IMR-90 (cell line): ENCODE measurements around the gene TOR1AIP2. TPM values are rescaled to one million over a fixed set of nuclear protein-coding genes. Genes with fewer than 3 reads are reported as not detected.
"Not testable (repeated sequence)": the region's sequence is repeated elsewhere in the genome, so short reads cannot be mapped to it uniquely, and the experiment has no call there.

ENCODE experiments used
- ATAC-seq: fragments of 200-7000 bp; cut with Tn5 transposase; 2 replicates; pipeline ENCODE4 v1.9.1; 2020; ENCODE audit warnings: low read depth, mild to moderate bottlenecking, moderate library complexity
- BruUV-seq: library from RNA; stranded (reverse); fragments of 400-500 nt; replicated peaks from 2 replicates; lab custom pipeline; 2021; lab: Mats Ljungman, UMichigan
- CTCF ChIA-PET: fragments of 300-600 bp; formaldehyde crosslinking; extraction: SDS; loops from one replicate; lab custom pipeline; 2021; ENCODE audit warnings: antibody characterized with exemption; lab: Yijun Ruan, JAX
- POLR2A ChIA-PET: fragments of 300-600 bp; sonication (Branson Sonifier 250); formaldehyde crosslinking; loops from one replicate; lab custom pipeline; 2022; ENCODE audit warnings: antibody characterized with exemption; ENCODE audit not compliant: unreplicated experiment; lab: Charles Lee
- DNase-seq: peaks from one replicate; pipeline ENCODE4 v3.0.0; 2013
- H2AFZ ChIP-seq: replicated peaks from 2 replicates; pipeline ENCODE3; 2013; ENCODE audit warnings: low read length, mild to moderate bottlenecking; ENCODE audit not compliant: poor library complexity
- H2AK5ac ChIP-seq: 2 replicates; pipeline ENCODE4 v1.6.1; 2013; ENCODE audit warnings: low read depth, low read length, inconsistent platforms
- H2AK9ac ChIP-seq: replicated peaks from 2 replicates; pipeline ENCODE3; 2013; ENCODE audit warnings: mild to moderate bottlenecking, low read depth, low read length, moderate library complexity; ENCODE audit not compliant: poor library complexity
- H2BK120ac ChIP-seq: 2 replicates; pipeline ENCODE4 v1.6.1; 2013; ENCODE audit warnings: low read depth, low read length, inconsistent platforms
- H2BK15ac ChIP-seq: 3 replicates; pipeline ENCODE4 v1.6.1; 2013; ENCODE audit warnings: low read depth, low read length, inconsistent platforms
- H2BK20ac ChIP-seq: 2 replicates; pipeline ENCODE4 v1.6.1; 2013; ENCODE audit warnings: low read depth, mild to moderate bottlenecking, inconsistent platforms, low read length, moderate library complexity
- H2BK5ac ChIP-seq: 2 replicates; pipeline ENCODE4 v1.6.1; 2013; ENCODE audit warnings: mild to moderate bottlenecking, low read depth, low read length, inconsistent platforms; ENCODE audit not compliant: poor library complexity, severe bottlenecking
- H3K14ac ChIP-seq: replicated peaks from 2 replicates; pipeline ENCODE4 v1.6.1; 2013; ENCODE audit warnings: low read depth, low read length, inconsistent platforms
- H3K18ac ChIP-seq: 2 replicates; pipeline ENCODE4 v1.6.1; 2013; ENCODE audit warnings: low read depth, low read length, control low read depth
- H3K23ac ChIP-seq: 2 replicates; pipeline ENCODE4 v1.6.1; 2013; ENCODE audit warnings: low read depth, low read length, inconsistent platforms
- H3K27ac ChIP-seq: 2 replicates; pipeline ENCODE4 v1.5.1; 2013; ENCODE audit warnings: mild to moderate bottlenecking, control low read depth, low read length; ENCODE audit not compliant: insufficient read depth
- H3K27me3 ChIP-seq: 2 replicates; pipeline ENCODE4 v1.6.1; 2013; ENCODE audit warnings: low read length; ENCODE audit not compliant: control insufficient read depth, insufficient read depth
- H3K36me3 ChIP-seq: 2 replicates; pipeline ENCODE4 v1.6.1; 2013; ENCODE audit warnings: low read length, mixed read lengths; ENCODE audit not compliant: control insufficient read depth, insufficient read depth
- H3K4ac ChIP-seq: 2 replicates; pipeline ENCODE4 v1.6.1; 2013; ENCODE audit warnings: low read depth, low read length, inconsistent platforms
- H3K4me1 ChIP-seq: 2 replicates; pipeline ENCODE4 v1.6.1; 2013; ENCODE audit warnings: low read length, mixed read lengths; ENCODE audit not compliant: control insufficient read depth, insufficient read depth
- H3K4me2 ChIP-seq: 2 replicates; pipeline ENCODE4 v1.6.1; 2013; ENCODE audit warnings: low read depth, mild to moderate bottlenecking, control low read depth, low read length, moderate library complexity
- H3K4me3 ChIP-seq: 2 replicates; pipeline ENCODE4 v1.5.1; 2013; ENCODE audit warnings: low read depth, mild to moderate bottlenecking, control low read depth, low read length, moderate library complexity; ENCODE audit not compliant: insufficient read depth
- H3K56ac ChIP-seq: 2 replicates; pipeline ENCODE4 v1.6.1; 2013; ENCODE audit warnings: low read length, inconsistent platforms; ENCODE audit not compliant: insufficient read depth; ENCODE audit errors: extremely low read depth
- H3K79me1 ChIP-seq, 2 experiments: 2 replicates each; pipeline ENCODE4 v1.6.1; 2013; ENCODE audit warnings: low read length in 2 of 2, inconsistent platforms in 1 of 2, low read depth in 1 of 2
- H3K9ac ChIP-seq: 2 replicates; pipeline ENCODE4 v1.6.1; 2013; ENCODE audit warnings: low read depth, low read length, control low read depth
- H3K9me1 ChIP-seq: 2 replicates; pipeline ENCODE4 v1.6.1; 2013; ENCODE audit warnings: low read length, inconsistent platforms; ENCODE audit not compliant: insufficient read depth
- H3K9me3 ChIP-seq: 2 replicates; pipeline ENCODE4 v1.6.1; 2013; ENCODE audit warnings: low read length; ENCODE audit not compliant: control insufficient read depth, insufficient read depth
- H4K20me1 ChIP-seq: 2 replicates; pipeline ENCODE4 v1.6.1; 2013; ENCODE audit warnings: low read length, inconsistent platforms; ENCODE audit not compliant: insufficient read depth
- H4K5ac ChIP-seq: 2 replicates; pipeline ENCODE4 v1.6.1; 2013; ENCODE audit warnings: mild to moderate bottlenecking, low read depth, low read length, control low read depth
- H4K8ac ChIP-seq, 2 experiments: 2 replicates each; pipeline ENCODE4 v1.6.1; 2013; ENCODE audit warnings: low read depth in 2 of 2, low read length in 2 of 2, control low read depth in 1 of 2, inconsistent platforms in 1 of 2
- H4K91ac ChIP-seq: 2 replicates; pipeline ENCODE4 v1.6.1; 2013; ENCODE audit warnings: low read depth, low read length, inconsistent platforms; ENCODE audit not compliant: insufficient read depth
- WGBS, 2 experiments: methylation state at CpG; one replicate each; pipeline versions ENCODE4 v1.1.5 to v1.1.7; 2013; ENCODE audit warnings: missing lambda C conversion rate in 2 of 2; ENCODE audit not compliant: insufficient read length in 1 of 2; ENCODE audit errors: extremely low coverage in 2 of 2; 5-methylcytosine and 5-hydroxymethylcytosine counted together
- dilution Hi-C: fragments of 300-500 bp; cut with HindIII; formaldehyde crosslinking; loops from one replicate; pipeline ENCODE4 v1.14.3; 2018; ENCODE audit warnings: low sequenced_read_pairs; ENCODE audit not compliant: unreplicated experiment
- in situ Hi-C: fragments of 300-500 bp; cut with MboI; formaldehyde crosslinking; loops from 3 replicates; pipeline ENCODE4 v1.14.3; 2019; ENCODE audit warnings: low sequenced_read_pairs, inconsistent platforms, mixed read lengths
- intact Hi-C: fragments of 100-400 bp; cut with micrococcal nuclease; formaldehyde crosslinking; loops from 2 replicates; pipeline ENCODE4 v1.10.0; 2022
- polyA plus RNA-seq, 3 experiments: library from polyadenylated mRNA; depleted of rRNA; stranded (reverse); fragments of >200 nt; gene quantifications; 2 replicates each; pipeline ENCODE4 v1.2.3, GENCODE V29; 2012; ENCODE audit warnings: low replicate concordance in 1 of 3
- total RNA-seq: library from RNA; depleted of rRNA; stranded (reverse); fragments of >200 nt; gene quantifications from 2 replicates; pipeline ENCODE4 v1.2.3, GENCODE V29; 2012

The TOR1AIP2 gene
- total and polyA plus RNA-seq, 2 of the 4 experiments (the other 2 are of a cell fraction): 20.7 to 85.0 TPM

- DNase-seq, H4K8ac ChIP-seq, BruUV-seq, H3K23ac ChIP-seq, H3K27ac ChIP-seq, H2AK5ac ChIP-seq, H3K4ac ChIP-seq, H3K18ac ChIP-seq, H3K4me1 ChIP-seq, CTCF ChIA-PET, H3K4me2 ChIP-seq, dilution Hi-C loops, H2AK9ac ChIP-seq, ATAC-seq, H4K20me1 ChIP-seq, H3K9me1 ChIP-seq, H2BK120ac ChIP-seq, H4K91ac ChIP-seq, H3K36me3 ChIP-seq, H3K14ac ChIP-seq, H3K56ac ChIP-seq, H2AFZ ChIP-seq, H3K4me3 ChIP-seq, H3K9ac ChIP-seq, H4K5ac ChIP-seq, H2BK15ac ChIP-seq, H2BK5ac ChIP-seq, H2BK20ac ChIP-seq, intact Hi-C loops, H3K79me1 ChIP-seq, POLR2A ChIA-PET, H3K9me3 ChIP-seq: not testable (repeated sequence)
- in situ Hi-C loops: loop anchor here (25.0 kb wide), 1 partner anchor 567 kb away; the partner anchor contains the start of gene ABL2
- no CpG with 5 or more reads among the region's 2 CpGs for WGBS, 2 experiments
- H3K27me3 ChIP-seq: peaks cover 43% of the 10 kb centered on the region
These were observed 73.2 kb downstream of the TOR1AIP2 start for GRCh38 chr1:179804417-179804816.
